ENCODE data around the gene PDE1A. TPM values are rescaled to one million over a fixed set of nuclear protein-coding genes. Genes with fewer than 3 reads are reported as not detected.

Gene PDE1A
- total RNA-seq, 1 experiment from 2014 or later, result 0.11 TPM

GRCh38 chr2:182164686-182165085 is 262.1 kb downstream of the PDE1A start:
- Histone ChIP-seq H3K27me3 (ENCODE audit: insufficient read depth, low read depth) (no peaks in the 10 kb centered on the region), H3F3A (ENCODE audit: insufficient read depth, low read depth) (no peaks in the 10 kb centered on the region), H3K9me2 (ENCODE audit: insufficient read depth) (no peaks in the 10 kb centered on the region), H3K9me3 (ENCODE audit: insufficient read depth, low read depth) (no peaks in the 10 kb centered on the region), H3K36me3 (ENCODE audit: low read depth) (no peaks in the 10 kb centered on the region), H4K20me1 (ENCODE audit: insufficient read depth) (no peaks in the 10 kb centered on the region), H3K4me1 (replicated peaks; ENCODE audit: insufficient read depth) (no peaks in the 10 kb centered on the region), H3K27ac (no peak overlapping the region), H2AFZ (no peak overlapping the region), H3K79me2 (ENCODE audit: low read depth) (no peaks in the 10 kb centered on the region), H3K4me2 (no peak overlapping the region), H3K4me3 (no peak overlapping the region)
- ChIA-PET CTCF (interaction anchor here (0.6 kb wide), 1 partner anchor 1434 kb away, joined by 3 read pairs; no protein-coding TSS in a partner anchor), POLR2A (ENCODE audit: unreplicated experiment) (no interaction called here)
- DNase-seq, result no peak
- TF ChIP-seq CTCF (conservative IDR thresholded peaks at IDR 0.05), result no peak
- TF ChIP-seq EZH2 (IDR thresholded peaks at IDR 0.05; ENCODE audit: low read depth), result no peak
- intact Hi-C loops (cut with micrococcal nuclease; ENCODE audit: unreplicated experiment), result no loop called here
- BruUV-seq (replicated peaks), result no TSS peak

GRCh38 chr2:182163878-182164277 is 263.0 kb downstream of the PDE1A start:
- H3K4me3 ChIP-seq, result no peak overlapping the region
- no peak overlapping the region for H3K4me2 ChIP-seq
- no peaks in the 10 kb centered on the region for H3K27me3 ChIP-seq (ENCODE audit: insufficient read depth, low read depth)
- POLR2A ChIA-PET (ENCODE audit: unreplicated experiment), result no interaction called here
- no peak for TF ChIP-seq CTCF (conservative IDR thresholded peaks at IDR 0.05)
- no peak for TF ChIP-seq EZH2 (IDR thresholded peaks at IDR 0.05; ENCODE audit: low read depth)
- H3K9me2 ChIP-seq (ENCODE audit: insufficient read depth), result no peaks in the 10 kb centered on the region
- no peaks in the 10 kb centered on the region for H3K79me2 ChIP-seq (ENCODE audit: low read depth)
- no peaks in the 10 kb centered on the region for H3F3A ChIP-seq (ENCODE audit: insufficient read depth, low read depth)
- no peaks in the 10 kb centered on the region for H3K36me3 ChIP-seq (ENCODE audit: low read depth)
- no peaks in the 10 kb centered on the region for H3K4me1 ChIP-seq (replicated peaks; ENCODE audit: insufficient read depth)
- CTCF ChIA-PET, result no interaction called here
- no peaks in the 10 kb centered on the region for H4K20me1 ChIP-seq (ENCODE audit: insufficient read depth)
- no TSS peak for BruUV-seq (replicated peaks)
- H3K27ac ChIP-seq, result no peak overlapping the region
- DNase-seq, result no peak
- no peak overlapping the region for H2AFZ ChIP-seq
- H3K9me3 ChIP-seq (ENCODE audit: insufficient read depth, low read depth), result no peaks in the 10 kb centered on the region
- intact Hi-C loops (cut with micrococcal nuclease; ENCODE audit: unreplicated experiment), result no loop called here

- intact Hi-C loops (cut with micrococcal nuclease; ENCODE audit: unreplicated experiment), result no loop called here
These were observed 278.5 kb downstream of the PDE1A start for GRCh38 chr2:182148344-182148743.

More at GRCh38 chr2:182148344-182148743, 278.5 kb downstream of the PDE1A start:
- H3F3A ChIP-seq (ENCODE audit: insufficient read depth, low read depth), result no peaks in the 10 kb centered on the region
- no peaks in the 10 kb centered on the region for H3K9me2 ChIP-seq (ENCODE audit: insufficient read depth)
- ChIA-PET POLR2A (ENCODE audit: unreplicated experiment) (no interaction called here), CTCF (no interaction called here)
- H2AFZ ChIP-seq, result 0 out of 2 replicates have a peak overlapping the region, but pooled peaks have one; percentile 3
- no peaks in the 10 kb centered on the region for H4K20me1 ChIP-seq (ENCODE audit: insufficient read depth)
- H3K36me3 ChIP-seq (ENCODE audit: low read depth), result no peaks in the 10 kb centered on the region
- no peaks in the 10 kb centered on the region for H3K79me2 ChIP-seq (ENCODE audit: low read depth)
- H3K4me1 ChIP-seq (replicated peaks; ENCODE audit: insufficient read depth), result no peaks in the 10 kb centered on the region
- H3K27me3 ChIP-seq (ENCODE audit: insufficient read depth, low read depth), result no peaks in the 10 kb centered on the region
- no peak for DNase-seq
- no peak overlapping the region for H3K27ac ChIP-seq
- no TSS peak for BruUV-seq (replicated peaks)
- TF ChIP-seq EZH2 (IDR thresholded peaks at IDR 0.05; ENCODE audit: low read depth), result no peak
- TF ChIP-seq CTCF (conservative IDR thresholded peaks at IDR 0.05), result no peak
- H3K4me3 ChIP-seq, result no peak overlapping the region
- H3K9me3 ChIP-seq (ENCODE audit: insufficient read depth, low read depth), result no peaks in the 10 kb centered on the region
- H3K4me2 ChIP-seq, result no peak overlapping the region
